Left lobe of liver (tissue), 2 donors: ENCODE measurements around the gene CGB3. TPM values are rescaled to one million over a fixed set of nuclear protein-coding genes. Genes with fewer than 3 reads are reported as not detected.
A peak's percentile ranks its signal among the peaks of the same experiment; 100 is the strongest.

Source experiments
- ATAC-seq: fragments of 200-7000 bp; cut with Tn5 transposase; one replicate; pipeline ENCODE4 v1.9.1; 2020; ENCODE audit warnings: mild to moderate bottlenecking, moderate library complexity
- DNase-seq: peaks from one replicate; pipeline ENCODE4 v3.0.0-alpha.2; 2020; ENCODE audit warnings: low spot score
- total RNA-seq: library from RNA; stranded (reverse); gene quantifications from one replicate; pipeline ENCODE4 v1.2.1, GENCODE V29; 2021
- donor health status: DM: no; HTN: no; CAD: no; lungs with moderate emphysema.
- donor health status: DM: no; HTN: yes; CAD: no.

Gene CGB3
- total RNA-seq, 1 donor from 2014 or later = not detected

DNA sequence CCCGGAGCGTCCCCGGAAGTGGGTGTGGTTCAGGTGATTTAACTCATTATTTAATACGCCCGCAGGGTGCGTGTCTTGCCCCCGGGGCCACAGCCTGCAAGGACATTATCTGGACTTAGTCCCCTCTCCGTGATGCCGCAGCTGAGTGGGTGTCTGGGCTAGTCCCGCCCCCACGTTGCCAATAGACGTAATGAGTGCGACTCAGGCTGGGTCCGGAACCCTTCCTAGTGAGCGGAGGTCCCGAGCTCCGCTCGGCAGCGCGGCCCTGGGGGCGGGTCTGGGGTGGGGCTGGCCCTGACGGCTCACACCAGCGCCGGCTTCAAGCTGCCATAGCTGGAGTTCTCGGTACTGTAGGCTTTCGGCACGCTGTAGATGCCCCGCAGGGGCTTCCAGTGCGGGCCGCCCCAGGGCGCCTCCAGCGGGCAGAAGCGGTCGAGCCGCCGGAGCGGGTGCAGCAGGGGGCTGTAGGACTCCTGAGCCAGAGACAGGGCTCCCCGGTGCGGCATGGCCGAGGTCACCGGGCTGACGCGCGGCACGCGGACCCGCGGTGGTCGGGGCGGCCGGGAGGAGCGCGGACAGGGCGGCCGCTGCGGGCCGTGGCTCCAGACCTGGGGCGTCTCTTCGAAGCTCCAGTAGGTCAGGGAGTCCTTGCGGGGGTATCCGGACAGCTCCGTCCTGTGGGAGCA lies 6.3 kb downstream of the CGB3 start:
- DNase-seq (no peak), ATAC-seq (peak; percentile 65)

DNA sequence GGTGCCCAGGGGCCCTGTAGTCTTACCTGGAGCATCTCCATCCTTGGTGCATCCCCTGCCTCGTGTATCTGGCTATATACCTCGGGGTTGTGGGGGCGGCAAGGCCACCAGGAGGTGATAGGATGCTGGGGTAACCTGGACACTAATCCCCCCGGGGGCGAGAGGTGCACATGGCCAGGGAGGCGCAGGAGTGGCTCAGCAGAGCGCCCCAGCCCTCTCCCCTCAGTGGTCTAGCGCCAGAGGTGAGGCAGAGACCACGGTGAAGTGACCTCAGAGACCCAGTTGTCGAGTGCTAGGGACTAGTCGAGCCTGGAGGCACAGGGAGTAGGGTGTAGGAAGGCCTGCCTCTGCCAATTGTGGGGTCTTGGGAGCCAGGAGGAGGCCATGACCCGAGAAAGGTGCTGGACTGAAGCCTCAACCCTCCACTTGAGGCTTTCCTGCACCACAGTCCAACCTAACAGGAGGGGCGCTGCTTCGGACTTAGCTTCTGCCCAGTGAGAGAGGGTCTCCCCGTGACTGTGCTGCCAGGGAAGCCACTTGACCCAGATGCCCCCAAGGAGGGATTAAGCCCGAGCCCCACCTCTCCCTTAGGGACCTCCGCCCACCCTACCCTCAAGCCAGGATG lies 7.0 kb downstream of the CGB3 start, which contains the start of gene LHB:
Gene LHB, minus strand, starts transcription at position 51 of the 625 bp plus-strand sequence. Its CDS starts 10 bp downstream, at position 41.
- ATAC-seq (no peak), DNase-seq (no peak)

DNA sequence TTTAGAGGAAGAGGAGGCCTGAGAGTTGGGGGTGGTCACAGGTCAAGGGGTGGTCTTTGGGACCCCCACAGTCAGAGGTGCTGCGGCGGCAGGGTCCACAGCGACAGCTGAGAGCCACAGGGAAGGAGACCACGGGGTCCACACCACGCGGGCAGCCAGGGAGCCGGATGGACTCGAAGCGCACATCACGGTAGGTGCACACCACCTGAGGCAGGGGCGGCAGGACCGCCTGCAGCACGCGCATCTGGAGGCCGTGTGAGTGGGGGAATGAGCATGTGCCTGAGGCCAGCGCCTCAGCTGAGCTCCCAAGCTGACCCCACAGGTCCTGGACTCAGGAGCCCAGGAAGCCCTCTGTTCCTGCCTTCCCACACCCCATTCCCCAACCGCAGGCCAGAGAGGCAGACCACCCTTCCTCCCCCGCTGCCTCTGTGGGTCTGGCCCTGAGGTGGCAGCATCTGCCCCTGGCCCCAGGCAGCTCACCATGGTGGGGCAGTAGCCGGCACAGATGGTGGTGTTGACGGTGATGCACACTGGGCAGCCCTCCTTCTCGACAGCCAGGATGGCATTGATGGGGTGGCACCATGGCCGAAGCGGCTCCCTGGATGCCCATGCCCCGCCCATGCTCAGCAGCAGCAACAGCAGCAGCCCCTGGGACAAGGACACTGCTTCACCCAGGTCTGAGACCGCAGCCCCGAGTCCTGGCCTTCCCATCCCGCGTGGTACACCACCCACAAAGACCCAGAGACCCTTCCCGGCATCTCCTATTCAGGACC lies 7.9 kb downstream of the CGB3 start:
- DNase-seq (no peak), ATAC-seq (no peak)

DNA sequence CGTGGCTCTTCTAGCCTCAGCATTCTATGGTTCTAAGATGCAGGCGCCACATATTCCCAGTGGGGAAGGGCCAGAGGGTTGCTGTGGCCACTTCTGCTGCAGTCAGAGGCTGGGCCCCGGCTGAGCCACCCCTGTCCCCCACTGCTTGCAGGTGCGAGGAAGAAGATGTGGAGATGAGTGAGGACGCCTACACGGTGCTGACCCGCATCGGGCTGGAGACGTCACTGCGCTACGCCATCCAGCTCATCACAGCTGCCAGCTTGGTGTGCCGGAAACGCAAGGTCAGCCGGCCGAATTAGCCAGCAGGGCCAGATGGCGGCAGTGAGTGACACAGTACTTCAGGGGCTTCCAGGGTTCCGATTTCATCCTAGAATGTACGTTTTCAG lies 9.3 kb downstream of the CGB3 start:
- DNase-seq = no peak
- no peak for ATAC-seq

DNA sequence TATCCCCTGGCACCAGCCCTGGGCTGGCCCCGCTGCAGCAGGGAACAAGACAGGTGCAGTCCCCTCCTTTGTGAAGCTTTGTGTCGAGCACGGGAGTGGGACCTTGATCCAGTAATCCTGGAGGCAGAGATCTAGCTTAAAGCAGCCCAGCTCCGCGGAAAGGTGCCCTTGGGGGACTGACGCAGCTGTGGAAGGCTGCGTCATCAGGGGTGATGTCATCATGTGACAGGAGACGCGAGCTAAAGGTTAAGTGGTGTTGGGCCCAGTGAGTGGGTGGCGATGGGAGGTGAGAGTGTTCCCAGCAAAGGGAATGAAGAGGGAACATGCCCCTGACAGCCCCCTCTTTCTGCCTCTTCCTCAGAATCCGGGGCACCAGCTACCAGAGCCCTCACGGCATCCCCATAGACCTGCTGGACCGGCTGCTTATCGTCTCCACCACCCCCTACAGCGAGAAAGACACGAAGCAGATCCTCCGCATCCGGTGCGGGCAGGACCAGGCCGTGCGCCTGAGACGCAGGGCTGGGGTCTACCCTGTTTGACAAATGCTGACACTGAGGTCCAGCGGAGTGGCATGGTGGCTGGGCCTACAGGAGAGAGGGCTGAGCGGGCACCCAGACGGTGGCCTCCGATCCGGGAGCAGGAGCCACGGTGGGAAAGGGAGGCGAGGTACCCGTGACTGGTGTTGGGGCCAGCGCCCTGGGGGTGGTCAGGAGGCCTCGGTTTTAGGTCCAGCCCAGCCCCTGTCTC lies 9.8 kb downstream of the CGB3 start:
- DNase-seq = no peak
- ATAC-seq = no peak

DNA sequence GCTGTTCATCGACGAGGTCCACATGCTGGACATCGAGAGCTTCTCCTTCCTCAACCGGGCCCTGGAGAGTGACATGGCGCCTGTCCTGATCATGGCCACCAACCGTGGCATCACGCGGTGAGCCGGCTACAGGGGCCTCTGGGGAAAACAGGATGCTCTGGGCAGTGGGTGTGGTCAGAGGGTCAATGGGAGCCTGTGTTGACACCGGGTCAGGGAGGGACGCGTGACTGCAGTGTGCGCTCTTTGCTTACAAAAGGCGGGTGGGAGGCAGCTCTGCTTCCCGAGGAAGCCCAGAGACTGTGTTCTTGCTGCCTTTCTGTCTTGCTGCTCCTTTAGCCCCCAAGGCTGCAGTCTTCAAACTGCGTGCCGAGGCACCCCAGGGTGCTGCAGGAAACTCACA lies 12.9 kb downstream of the CGB3 start:
- DNase-seq (no peak), ATAC-seq (no peak)

DNA sequence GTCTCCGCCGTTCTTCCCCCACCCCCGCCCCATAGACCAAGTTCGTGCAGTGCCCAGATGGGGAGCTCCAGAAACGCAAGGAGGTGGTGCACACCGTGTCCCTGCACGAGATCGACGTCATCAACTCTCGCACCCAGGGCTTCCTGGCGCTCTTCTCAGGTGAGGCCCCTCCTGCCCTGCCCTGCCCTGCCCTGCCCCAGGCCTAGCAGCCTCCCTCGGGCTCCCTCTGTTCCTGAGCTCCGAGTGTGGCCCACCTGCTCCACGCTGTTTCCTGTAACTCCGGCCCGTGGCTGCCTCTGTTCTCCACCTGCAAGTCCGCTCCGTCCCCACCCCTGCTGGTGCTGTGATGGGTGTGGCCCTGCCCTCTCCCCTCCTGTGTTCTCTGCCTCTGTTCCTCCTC lies 13.7 kb downstream of the CGB3 start:
- DNase-seq (no peak), ATAC-seq (no peak)

DNA sequence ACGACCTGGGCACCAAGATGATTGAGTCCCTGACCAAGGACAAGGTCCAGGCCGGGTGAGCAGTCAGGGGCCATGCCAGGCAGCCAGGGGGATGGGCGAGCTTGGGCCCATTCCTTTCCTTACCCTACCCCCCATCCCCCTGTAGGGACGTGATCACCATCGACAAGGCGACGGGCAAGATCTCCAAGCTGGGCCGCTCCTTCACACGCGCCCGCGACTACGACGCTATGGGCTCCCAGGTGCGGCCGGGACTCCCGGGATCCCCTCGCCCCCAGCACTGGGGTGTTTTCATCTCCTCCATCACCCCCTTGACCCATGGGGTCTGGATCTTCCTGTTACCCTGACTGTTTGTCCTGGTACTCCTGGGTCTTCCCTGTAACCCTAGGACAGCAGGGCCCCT lies 14.3 kb downstream of the CGB3 start:
- DNase-seq = no peak
- no peak for ATAC-seq

DNA sequence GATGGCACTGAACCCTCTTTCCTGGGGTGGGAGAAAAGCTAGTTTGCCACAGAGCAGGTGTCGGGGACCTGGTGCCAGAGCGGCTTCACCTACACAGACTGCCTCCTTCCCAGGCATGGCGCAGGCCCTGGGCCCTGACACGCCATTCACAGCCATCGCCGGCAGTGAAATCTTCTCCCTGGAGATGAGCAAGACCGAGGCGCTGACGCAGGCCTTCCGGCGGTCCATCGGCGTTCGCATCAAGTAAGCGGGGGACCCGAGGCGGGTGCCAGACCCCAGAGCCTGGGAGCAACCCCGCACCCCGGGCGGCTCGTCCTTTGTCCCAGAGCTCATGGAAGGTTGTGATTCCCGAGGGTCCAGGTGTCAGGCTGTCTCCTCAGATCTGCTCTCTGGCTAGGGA lies 17.2 kb downstream of the CGB3 start:
- ATAC-seq (no peak), DNase-seq (no peak)

DNA sequence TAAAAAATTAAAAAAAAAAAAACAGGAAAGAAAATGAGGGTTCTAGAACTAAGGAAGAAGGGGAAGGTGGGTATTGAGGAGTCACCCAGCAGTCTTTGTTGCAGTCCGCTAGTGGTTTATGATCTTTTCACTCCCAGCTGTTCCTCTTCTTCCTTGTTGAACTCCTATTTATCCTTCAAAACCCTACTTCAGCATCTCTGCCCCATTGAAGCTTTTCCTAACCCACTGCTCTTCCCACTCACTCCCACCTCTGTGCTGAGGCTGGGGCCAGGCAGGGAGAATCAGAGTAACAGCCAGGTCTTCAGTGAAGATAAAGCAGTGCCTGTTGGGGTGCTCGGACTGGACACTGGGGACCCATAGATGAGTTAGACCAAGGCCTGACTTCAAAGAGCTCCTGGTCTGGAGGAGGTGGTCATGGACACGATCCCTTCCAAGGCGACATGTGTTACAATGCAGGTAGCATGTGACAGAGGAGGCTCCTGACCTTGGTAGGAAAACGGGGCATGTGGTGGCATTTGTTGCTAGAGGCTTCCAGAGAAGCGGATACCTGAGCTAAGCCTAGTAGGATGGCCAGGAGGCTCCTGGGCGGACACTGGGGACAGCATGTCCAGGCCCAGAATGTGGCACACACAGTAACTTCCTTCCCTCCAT lies 19.0 kb downstream of the CGB3 start:
- no peak for DNase-seq
- ATAC-seq = no peak

DNA sequence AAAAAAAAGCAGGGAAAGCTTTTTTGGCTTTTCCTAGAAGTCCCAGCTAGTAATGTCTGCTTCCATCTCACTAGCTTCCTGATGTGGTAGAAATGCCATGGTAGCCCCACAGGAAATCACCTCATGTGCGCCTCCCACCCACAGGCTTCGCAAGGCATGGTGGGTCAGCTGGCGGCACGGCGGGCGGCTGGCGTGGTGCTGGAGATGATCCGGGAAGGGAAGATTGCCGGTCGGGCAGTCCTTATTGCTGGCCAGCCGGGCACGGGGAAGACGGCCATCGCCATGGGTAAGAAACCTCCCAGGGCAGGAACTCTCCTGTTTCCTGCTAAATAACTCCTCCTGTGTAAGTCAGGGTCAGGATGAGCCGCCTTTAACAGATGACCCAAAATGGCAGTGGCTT lies 20.0 kb downstream of the CGB3 start:
- DNase-seq (no peak), ATAC-seq (no peak)

DNA sequence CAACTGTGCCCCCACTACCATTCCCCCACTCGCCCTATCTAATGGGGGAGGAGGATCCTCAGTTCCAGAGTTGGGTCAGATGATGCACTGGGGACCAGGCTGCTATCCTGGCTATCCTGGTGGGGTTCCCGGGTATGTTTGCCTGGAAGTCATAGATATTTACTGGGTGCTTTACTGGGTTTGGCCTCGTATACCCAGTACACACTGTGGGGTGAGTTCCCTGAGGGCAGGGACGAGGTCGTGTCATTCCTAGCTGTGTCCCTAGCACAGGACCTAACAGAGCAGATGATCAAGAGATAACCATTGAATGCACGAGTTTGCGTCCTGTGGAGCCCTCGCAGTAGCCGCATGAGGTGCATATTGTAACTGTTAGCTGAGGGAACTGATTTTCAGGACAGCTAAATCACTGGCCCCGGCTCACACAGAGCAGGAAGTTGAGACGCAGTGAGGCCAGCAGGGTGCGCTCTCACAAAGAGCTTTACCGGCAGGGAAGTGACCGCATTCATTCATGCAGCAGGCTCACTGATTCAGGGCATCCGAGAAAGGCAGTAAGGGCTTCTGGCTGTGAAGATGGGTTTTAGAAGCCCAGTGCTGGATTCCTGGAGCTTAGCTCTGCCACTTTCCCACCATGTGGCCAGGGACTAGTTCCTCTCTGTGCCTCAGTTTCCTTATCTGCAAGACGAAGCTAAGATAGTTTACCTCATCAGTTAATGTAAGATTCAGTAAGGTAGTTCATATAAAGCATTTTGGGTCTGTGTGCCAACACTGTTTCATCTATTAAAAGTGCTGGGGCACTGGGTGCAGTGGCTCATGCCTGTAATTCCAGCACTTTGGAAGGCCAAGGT lies 24.4 kb downstream of the CGB3 start:
- DNase-seq (no peak), ATAC-seq (peak; percentile 66)

DNA sequence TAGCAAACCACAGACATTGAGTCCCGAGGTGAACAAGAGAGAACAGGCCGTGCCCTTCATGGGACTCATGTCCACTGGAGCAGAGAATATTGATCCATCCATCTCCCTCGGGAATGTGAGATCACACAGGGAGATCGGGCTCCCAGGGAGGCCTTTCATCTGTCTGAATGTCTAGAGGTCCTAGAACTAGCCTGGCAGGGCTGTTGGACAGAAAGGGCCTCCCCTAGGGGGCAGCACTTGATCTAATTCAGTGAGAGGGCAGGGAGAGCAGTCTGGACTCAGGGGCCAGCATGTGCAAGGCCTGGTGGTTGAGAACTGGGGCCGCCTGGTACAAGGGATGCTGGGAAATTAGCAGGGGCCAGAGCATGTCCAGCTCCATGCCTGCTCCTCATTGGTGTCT lies 26.2 kb downstream of the CGB3 start:
- no peak for DNase-seq

DNA sequence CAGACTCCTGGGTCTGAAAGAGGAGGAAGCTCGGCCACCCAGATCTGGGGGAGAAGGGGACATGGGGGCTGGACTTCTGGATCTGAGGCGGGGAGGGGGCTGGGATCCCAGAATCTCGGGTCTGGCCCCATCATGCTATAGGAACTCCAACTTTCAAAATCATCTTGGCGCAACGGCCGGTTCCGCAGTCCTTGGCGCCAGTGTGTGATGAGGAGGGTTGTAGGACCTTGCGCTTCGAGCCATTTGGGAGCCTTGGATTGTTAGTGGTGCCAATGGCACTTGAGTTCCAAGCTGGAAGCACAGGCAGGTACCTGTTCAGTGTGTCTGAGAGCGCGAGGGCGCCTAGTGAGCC lies 30.1 kb downstream of the CGB3 start:
- ATAC-seq = no peak
- DNase-seq = no peak

More for the DNA sequence above, 26.2 kb downstream of the CGB3 start:
- no peak for ATAC-seq

DNA sequence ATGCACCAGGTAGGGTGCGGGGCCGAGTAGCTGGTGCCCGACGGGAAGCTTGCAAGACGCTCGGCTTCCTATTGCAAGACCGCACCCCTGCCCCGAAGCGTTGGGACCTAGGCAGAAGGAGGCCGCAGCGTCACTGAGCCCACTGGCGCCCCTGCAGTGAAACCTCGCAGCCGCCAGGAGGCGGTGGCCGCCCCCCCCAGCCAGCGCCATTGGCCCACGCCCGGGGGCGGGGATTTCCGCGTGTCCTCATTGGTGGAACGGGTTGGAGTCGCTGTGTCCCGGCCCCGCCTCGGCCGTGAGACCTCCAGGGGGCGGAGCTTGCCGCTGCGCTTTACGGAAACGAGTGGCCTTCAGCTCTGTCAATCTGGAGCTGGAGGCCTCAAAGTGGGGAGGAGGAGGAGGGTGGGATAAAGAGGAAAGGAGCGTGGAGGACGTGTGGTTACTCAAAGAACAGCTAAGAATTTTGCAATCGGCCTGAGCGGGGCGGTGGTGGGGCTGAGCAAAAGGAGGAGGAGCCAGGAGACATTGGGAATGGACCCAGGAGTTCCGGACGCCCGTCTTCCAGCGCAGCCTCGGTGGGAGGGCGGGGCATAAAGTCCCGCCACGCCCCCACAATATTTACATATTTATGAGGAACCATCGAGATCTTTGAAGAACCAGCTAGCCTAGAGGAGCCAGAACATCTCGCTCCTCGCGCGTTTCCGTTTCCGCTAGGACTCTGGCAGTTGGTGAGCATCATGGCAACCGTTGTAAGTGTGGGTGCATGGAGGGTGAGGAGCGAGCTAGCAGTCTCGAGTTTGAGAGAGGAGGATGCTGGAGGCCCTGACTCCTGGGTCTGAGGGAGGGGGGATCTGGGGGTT lies 30.7 kb downstream of the CGB3 start, which contains the start of the genes GYS1 and RUVBL2:
Gene GYS1, minus strand, starts transcription at position 135 of the 860 bp plus-strand sequence. CDS start 197 bp downstream, outside the sequence.
Gene RUVBL2, plus strand, starts transcription at position 713 of the 860 bp plus-strand sequence. Its CDS starts 25 bp downstream, at position 738.
- ATAC-seq (peak; percentile 89), DNase-seq (peak; percentile 99)

DNA sequence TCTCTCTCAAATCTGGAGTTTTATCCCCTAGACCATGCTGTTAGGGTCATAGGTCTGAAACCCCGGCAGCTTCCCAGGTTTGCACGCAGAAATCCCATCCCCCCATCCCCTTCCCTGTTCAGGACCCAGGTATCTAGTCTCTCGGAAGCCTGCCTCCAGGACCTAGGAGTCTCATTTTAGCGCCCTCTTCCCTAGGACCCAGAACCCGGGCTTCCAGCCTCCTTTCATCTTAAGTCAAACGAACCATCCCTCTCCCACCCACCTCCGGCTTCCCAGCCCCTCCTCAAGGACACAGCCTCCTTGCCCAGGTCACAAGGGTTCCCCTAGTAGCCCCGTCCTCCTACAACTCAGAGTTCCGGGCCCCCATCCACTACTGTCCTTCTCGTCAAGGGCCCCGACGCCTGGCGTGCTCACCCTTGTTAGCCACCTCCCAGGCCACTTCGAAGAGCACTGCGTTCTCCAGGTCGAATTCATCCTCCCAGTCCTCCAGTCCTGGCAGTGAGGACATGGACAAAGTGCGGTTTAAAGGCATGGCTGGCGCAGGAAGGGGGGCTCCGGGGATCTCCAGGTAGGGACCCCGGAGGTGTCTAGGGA lies 31.5 kb downstream of the CGB3 start:
- ATAC-seq = peak; percentile 1
- DNase-seq = peak; percentile 52

DNA sequence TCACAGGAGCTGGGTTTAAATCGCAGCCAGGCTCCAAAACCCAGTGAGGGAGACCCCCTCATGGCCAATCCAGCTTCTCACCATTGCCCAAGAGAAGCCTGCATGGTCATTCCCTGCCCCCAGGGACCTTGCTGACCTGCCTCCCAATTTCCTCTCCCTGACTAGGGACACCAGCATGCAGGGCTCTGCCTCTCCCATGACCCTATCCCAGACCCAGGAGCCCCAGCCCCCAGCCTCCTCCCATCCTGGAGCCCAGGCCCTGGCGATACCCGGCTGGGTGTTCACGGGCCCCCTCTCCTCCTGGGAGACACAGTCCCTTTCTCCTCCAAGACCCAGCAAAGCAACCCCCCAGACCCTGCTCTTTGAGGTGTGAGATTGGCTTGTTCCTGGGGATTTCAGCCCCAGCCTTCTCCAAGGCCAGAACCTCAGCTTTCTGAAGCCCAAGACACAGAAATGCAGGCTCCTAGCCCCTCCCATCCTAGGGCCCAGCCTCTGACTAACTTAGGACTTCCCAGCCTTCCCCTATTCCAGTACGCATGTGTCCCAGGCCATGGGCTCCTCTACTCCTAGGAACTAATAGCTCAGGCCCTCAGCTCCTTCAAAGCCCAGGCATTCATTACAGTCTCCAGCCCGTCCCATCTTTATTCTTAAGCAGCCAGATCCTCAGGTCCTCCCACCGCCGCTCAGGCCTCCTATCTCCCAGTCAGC lies 32.1 kb downstream of the CGB3 start:
- DNase-seq (peak; percentile 58), ATAC-seq (peak; percentile 19)
